ENCODE results near the gene HPS3.
"Not testable (repeated sequence)": the region's sequence is repeated elsewhere in the genome, so short reads cannot be mapped to it uniquely, and the experiment has no call there.

Gene HPS3

DNA sequence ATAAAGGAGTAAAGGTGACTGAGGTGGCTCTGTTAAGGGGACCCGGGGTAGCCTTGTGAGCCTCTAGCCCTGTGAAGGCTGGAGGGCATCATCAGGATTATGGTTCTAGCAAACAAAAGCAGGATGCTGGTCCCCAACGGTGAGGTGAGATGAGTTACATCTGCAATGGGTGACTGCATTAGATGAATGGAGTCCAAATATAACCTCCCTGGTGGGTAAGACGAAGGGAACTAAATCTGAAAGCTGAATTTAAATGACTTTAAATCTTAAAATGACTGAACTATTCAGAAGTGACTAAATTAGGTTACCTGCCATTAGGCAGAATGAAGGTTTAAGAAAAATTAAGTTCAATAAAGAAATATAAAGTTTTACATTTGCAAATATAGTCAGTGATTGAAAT lies 38.5 kb upstream of the HPS3 start:
- Histone ChIP-seq H3K27me3 (replicated peaks; ENCODE audit: control insufficient read depth, insufficient read depth, low read length) (no peaks in the 10 kb centered on the region), H3K4me3 (replicated peaks; ENCODE audit: low read depth, low read length) (no peak overlapping the region), H3K36me3 (ENCODE audit: control insufficient read depth, insufficient read depth, low read length) (no peaks in the 10 kb centered on the region)
- peak; percentile 41 for DNase-seq (ENCODE audit: extremely low read depth, insufficient read length)
- TF ChIP-seq CTCF (IDR thresholded peaks at IDR 0.05; ENCODE audit: insufficient read depth, low read length, poor library complexity, severe bottlenecking), result no peak

DNA sequence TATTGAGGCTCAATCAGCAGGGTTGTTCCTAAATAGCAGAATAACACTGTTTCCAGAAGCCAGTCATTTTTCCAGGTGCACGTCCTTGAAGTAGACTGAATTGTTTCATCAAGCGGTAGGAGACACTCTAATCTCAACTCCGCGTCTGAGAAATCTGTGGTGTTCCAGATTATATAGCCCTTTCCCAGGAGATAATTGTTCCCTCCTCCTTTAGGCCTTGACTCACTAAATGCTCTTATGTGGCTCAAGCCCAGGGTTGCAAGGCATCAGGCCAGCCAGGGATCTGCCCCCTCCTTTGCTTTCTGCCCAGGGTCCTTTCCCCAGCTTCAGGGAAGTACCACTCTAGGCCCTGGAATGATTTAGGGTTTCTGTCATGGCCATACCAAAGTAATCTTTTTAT lies 37.5 kb upstream of the HPS3 start:
- Histone ChIP-seq H3K36me3 (ENCODE audit: control insufficient read depth, insufficient read depth, low read length) (no peaks in the 10 kb centered on the region), H3K4me3 (replicated peaks; ENCODE audit: low read depth, low read length) (no peak overlapping the region), H3K27me3 (replicated peaks; ENCODE audit: control insufficient read depth, insufficient read depth, low read length) (no peaks in the 10 kb centered on the region)
- no peak for TF ChIP-seq CTCF (IDR thresholded peaks at IDR 0.05; ENCODE audit: insufficient read depth, low read length, poor library complexity, severe bottlenecking)
- no peak for DNase-seq (ENCODE audit: extremely low read depth, insufficient read length)

DNA sequence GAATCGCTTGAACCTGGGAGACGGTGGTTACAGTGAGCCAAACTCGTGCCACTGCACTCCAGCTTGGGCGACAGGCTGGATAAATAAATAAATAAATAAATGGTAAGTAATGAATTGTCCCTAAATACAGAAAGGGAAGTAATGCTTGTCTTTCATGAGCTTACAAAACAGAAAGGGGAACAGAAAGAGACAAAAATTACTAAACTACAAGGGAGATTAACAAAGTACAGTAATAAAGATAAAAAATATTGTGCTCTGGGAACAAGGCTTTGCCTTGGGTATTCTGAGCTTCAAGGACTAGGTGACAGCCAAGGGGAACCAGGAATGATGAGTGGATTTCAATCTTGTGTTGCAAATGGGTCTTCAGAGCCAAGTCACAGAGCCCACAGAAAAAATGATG lies 34.0 kb upstream of the HPS3 start:
- peak; percentile 54 for DNase-seq (ENCODE audit: extremely low read depth, insufficient read length)
- Histone ChIP-seq H3K4me3 (replicated peaks; ENCODE audit: low read depth, low read length) (no peak overlapping the region), H3K27me3 (replicated peaks; ENCODE audit: control insufficient read depth, insufficient read depth, low read length) (no peaks in the 10 kb centered on the region)

DNA sequence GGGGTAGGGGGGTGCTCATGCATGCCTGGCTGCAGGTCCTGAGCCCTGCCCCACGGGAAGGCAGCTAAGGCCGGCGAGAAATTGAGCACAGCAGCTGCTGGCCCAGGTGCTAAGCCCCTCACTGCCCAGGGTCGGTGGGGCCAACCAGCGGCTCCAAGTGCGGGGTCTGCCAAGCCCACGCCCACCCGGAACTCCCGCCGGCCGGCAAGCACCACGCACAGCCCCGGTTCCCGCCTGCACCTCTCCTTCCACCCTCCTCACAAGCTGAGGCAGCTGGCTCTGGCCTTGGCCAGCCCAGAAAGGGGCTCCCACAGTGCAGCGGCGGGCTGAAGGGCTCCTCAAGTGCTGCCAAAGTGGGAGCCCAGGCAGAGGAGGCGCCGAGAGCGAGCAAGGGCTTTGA lies 31.5 kb upstream of the HPS3 start:
- not testable (repeated sequence) for H3K27me3 ChIP-seq (replicated peaks; ENCODE audit: control insufficient read depth, insufficient read depth, low read length); H3K36me3 ChIP-seq (ENCODE audit: control insufficient read depth, insufficient read depth, low read length); DNase-seq (ENCODE audit: extremely low read depth, insufficient read length); H3K4me3 ChIP-seq (replicated peaks; ENCODE audit: low read depth, low read length)

More for the DNA sequence above, 34.0 kb upstream of the HPS3 start:
- no peak for TF ChIP-seq CTCF (IDR thresholded peaks at IDR 0.05; ENCODE audit: insufficient read depth, low read length, poor library complexity, severe bottlenecking)
- H3K36me3 ChIP-seq (ENCODE audit: control insufficient read depth, insufficient read depth, low read length), result no peaks in the 10 kb centered on the region

DNA sequence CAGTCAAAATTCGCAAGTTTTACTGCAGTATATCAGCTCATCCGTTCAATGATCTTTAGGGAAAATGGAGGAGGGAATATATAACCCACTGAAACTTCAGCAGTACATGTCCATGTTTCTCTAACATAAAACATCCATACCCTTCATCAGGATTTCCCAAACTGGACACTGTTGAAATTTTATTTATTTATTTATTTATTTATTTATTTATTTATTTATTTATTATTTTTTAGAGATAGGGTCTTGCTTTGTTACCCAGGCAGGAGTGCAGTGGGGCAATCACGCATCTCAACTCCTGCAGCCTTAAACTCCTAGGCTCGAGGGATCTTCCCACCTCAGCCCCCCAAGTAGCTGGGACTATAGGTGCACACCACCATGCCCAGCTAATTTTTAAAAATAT lies 28.3 kb upstream of the HPS3 start:
- no peak for TF ChIP-seq CTCF (IDR thresholded peaks at IDR 0.05; ENCODE audit: insufficient read depth, low read length, poor library complexity, severe bottlenecking)
- DNase-seq (ENCODE audit: extremely low read depth, insufficient read length), result no peak
- Histone ChIP-seq H3K27me3 (replicated peaks; ENCODE audit: control insufficient read depth, insufficient read depth, low read length) (no peaks in the 10 kb centered on the region), H3K36me3 (ENCODE audit: control insufficient read depth, insufficient read depth, low read length) (no peaks in the 10 kb centered on the region), H3K4me3 (replicated peaks; ENCODE audit: low read depth, low read length) (no peak overlapping the region)

DNA sequence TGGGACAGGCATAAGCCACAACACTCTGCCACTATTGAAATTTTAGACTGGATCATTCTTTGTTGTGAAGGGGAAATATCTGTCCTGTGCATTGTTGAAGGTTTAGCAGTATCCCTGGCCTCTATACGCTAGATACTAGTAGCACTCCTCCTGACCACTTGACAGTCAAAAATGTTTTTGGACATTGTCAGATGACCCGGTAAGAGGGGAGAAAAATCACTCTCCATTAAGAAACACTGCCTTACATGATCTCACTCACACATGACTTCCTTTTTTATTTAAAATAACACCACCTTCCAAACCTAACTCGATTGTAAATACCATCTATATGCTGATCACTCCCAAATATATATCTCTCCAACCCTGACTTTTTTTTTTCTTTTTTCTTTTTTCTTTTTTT lies 27.8 kb upstream of the HPS3 start:
- TF ChIP-seq CTCF (IDR thresholded peaks at IDR 0.05; ENCODE audit: insufficient read depth, low read length, poor library complexity, severe bottlenecking), result no peak
- Histone ChIP-seq H3K36me3 (ENCODE audit: control insufficient read depth, insufficient read depth, low read length) (no peaks in the 10 kb centered on the region), H3K27me3 (replicated peaks; ENCODE audit: control insufficient read depth, insufficient read depth, low read length) (no peaks in the 10 kb centered on the region), H3K4me3 (replicated peaks; ENCODE audit: low read depth, low read length) (no peak overlapping the region)
- no peak for DNase-seq (ENCODE audit: extremely low read depth, insufficient read length)

All from GM06990 (cell line).